Tibial nerve (tissue), 4 donors: ENCODE data around the gene LAMB3. TPM values are rescaled to one million over a fixed set of nuclear protein-coding genes. Genes with fewer than 3 reads are reported as not detected.

Experiments
- DNase-seq, 2 donors: peaks; one replicate each; pipeline ENCODE4 v3.0.0-alpha.2; 2019; ENCODE audit warnings: low spot score in 2 of 2
- H3K27ac ChIP-seq, 4 donors: fragments of 200-600 bp; sonication (generic) in 3 of 4; one replicate each; pipeline ENCODE4 v1.5.1; 2017 to 2019; ENCODE audit warnings: mild to moderate bottlenecking in 1 of 4
- H3K27me3 ChIP-seq, 2 donors: fragments of 200-600 bp; sonication (generic) in 1 of 2; one replicate each; pipeline versions ENCODE4 v1.5.1 to v1.6.0; 2017 to 2019
- H3K36me3 ChIP-seq, 3 donors: fragments of 200-600 bp; sonication (generic); one replicate each; pipeline ENCODE4 v1.5.1; 2018 to 2019
- H3K4me1 ChIP-seq, 4 donors: fragments of 200-600 bp; sonication (generic) in 3 of 4; one replicate each; pipeline ENCODE4 v1.5.1; 2017 to 2019
- H3K4me3 ChIP-seq, 4 donors: fragments of 200-600 bp; sonication (generic) in 3 of 4; one replicate each; pipeline ENCODE4 v1.5.1; 2017 to 2019; ENCODE audit warnings: mild to moderate bottlenecking in 1 of 4, moderate library complexity in 1 of 4
- H3K9me3 ChIP-seq, 4 donors: fragments of 200-600 bp; sonication (generic) in 3 of 4; one replicate each; pipeline ENCODE4 v1.5.1; 2017 to 2019
- CTCF ChIP-seq, 5 experiments: fragments of 200-600 bp in 3 of 5; fragments of 450-650 bp in 2 of 5; sonication (generic) in 3 of 5; IDR thresholded peaks; one replicate each; pipeline ENCODE4 v1.5.1; 2016 to 2019; ENCODE audit warnings: antibody characterized with exemption in 5 of 5, mild to moderate bottlenecking in 3 of 5, moderate library complexity in 2 of 5
- EP300 ChIP-seq, 2 donors: sonication (generic); formaldehyde crosslinking; IDR thresholded peaks; one replicate each; pipeline ENCODE4 v1.6.1; 2017; ENCODE audit warnings: antibody characterized with exemption in 2 of 2, mild to moderate bottlenecking in 1 of 2
- POLR2A ChIP-seq, 2 donors: fragments of 450-650 bp; IDR thresholded peaks; one replicate each; pipeline ENCODE4 v1.6.1; 2017; ENCODE audit warnings: antibody characterized with exemption in 2 of 2, mild to moderate bottlenecking in 2 of 2, moderate library complexity in 2 of 2
- WGBS, 2 donors: methylation state at CpG; one replicate each; pipeline ENCODE4 v1.1.5; 2018; 5-methylcytosine and 5-hydroxymethylcytosine counted together
- total RNA-seq, 4 donors: library from RNA; depleted of rRNA; stranded (reverse); fragments of >200 nt; gene quantifications; one replicate each; pipeline ENCODE4 v1.1.0, GENCODE V29; 2016

Gene LAMB3
- total RNA-seq, 4 donors from 2014 or later = 2.5 to 22.8 (median 4.2) TPM

- Histone ChIP-seq H3K9me3 (no peaks in the 10 kb centered on the region), H3K27ac (no peak overlapping the region), H3K36me3 (no peaks in the 10 kb centered on the region), H3K4me3 (no peak overlapping the region), H3K27me3 (no peaks in the 10 kb centered on the region), H3K4me1 (peaks cover 9 to 64% (median 41%) of the 10 kb centered on the region in 4 donors)
- WGBS, 2 donors = 85 to 86% methylated on average over 16 of the region's 16 CpGs
- TF ChIP-seq CTCF (IDR thresholded peaks at IDR 0.05) (no peak), EP300 (IDR thresholded peaks at IDR 0.05) (no peak), POLR2A (IDR thresholded peaks at IDR 0.05) (no peak)
- no peak for DNase-seq
Measured at GRCh38 chr1:209645574-209646452, 6.4 kb downstream of the LAMB3 start.

- Histone ChIP-seq H3K4me1 (peaks cover 9 to 43% (median 33%) of the 10 kb centered on the region in 4 donors), H3K27ac (peak overlapping the region in 3 of 4 donors; percentile 27 to 70 (median 64)), H3K36me3 (no peaks in the 10 kb centered on the region), H3K27me3 (no peaks in the 10 kb centered on the region), H3K9me3 (no peaks in the 10 kb centered on the region), H3K4me3 (no peak overlapping the region)
- no peak for DNase-seq
- 2 to 4% methylated on average over 2 of the region's 2 CpGs for WGBS, 2 donors
- TF ChIP-seq EP300 (IDR thresholded peaks at IDR 0.05) (peak in 1 of 2 donors; percentile 41), CTCF (IDR thresholded peaks at IDR 0.05) (peak in 1 of 5 experiments; percentile 11), POLR2A (IDR thresholded peaks at IDR 0.05) (no peak)
Measured at GRCh38 chr1:209643285-209644020, 8.8 kb downstream of the LAMB3 start.

GRCh38 chr1:209642816-209643215 is 9.4 kb downstream of the LAMB3 start:
- TF ChIP-seq POLR2A (IDR thresholded peaks at IDR 0.05) = no peak
- TF ChIP-seq EP300 (IDR thresholded peaks at IDR 0.05) = no peak
- no peak for TF ChIP-seq CTCF (IDR thresholded peaks at IDR 0.05)
- no peaks in the 10 kb centered on the region for H3K27me3 ChIP-seq
- 41 to 54% methylated on average over 3 of the region's 3 CpGs for WGBS, 2 donors
- H3K36me3 ChIP-seq = no peaks in the 10 kb centered on the region
- no peak overlapping the region for H3K4me3 ChIP-seq
- H3K4me1 ChIP-seq = peaks cover 9 to 38% (median 30%) of the 10 kb centered on the region in 4 donors
- H3K9me3 ChIP-seq = no peaks in the 10 kb centered on the region
- peak overlapping the region in 3 of 4 donors; percentile 27 to 70 (median 64) for H3K27ac ChIP-seq
- no peak for DNase-seq

GRCh38 chr1:209641832-209642172 is 10.4 kb downstream of the LAMB3 start:
- Histone ChIP-seq H3K27ac (peak overlapping the region in 3 of 4 donors; percentile 15 to 75 (median 22)), H3K4me3 (no peak overlapping the region), H3K27me3 (no peaks in the 10 kb centered on the region), H3K9me3 (no peaks in the 10 kb centered on the region), H3K4me1 (peaks cover 9 to 35% (median 28%) of the 10 kb centered on the region in 4 donors), H3K36me3 (no peaks in the 10 kb centered on the region)
- WGBS, 2 donors = 28 to 35% methylated on average over 5 of the region's 5 CpGs
- TF ChIP-seq CTCF (IDR thresholded peaks at IDR 0.05) (no peak), EP300 (IDR thresholded peaks at IDR 0.05) (no peak)
- DNase-seq = peak in 1 of 2 donors; percentile 43

- H3K4me3 ChIP-seq = no peak overlapping the region
- no peaks in the 10 kb centered on the region for H3K36me3 ChIP-seq
- H3K4me1 ChIP-seq = no peaks in the 10 kb centered on the region
- no peak overlapping the region for H3K27ac ChIP-seq
- no peak for DNase-seq
- H3K27me3 ChIP-seq = no peaks in the 10 kb centered on the region
- no peaks in the 10 kb centered on the region for H3K9me3 ChIP-seq
- TF ChIP-seq CTCF (IDR thresholded peaks at IDR 0.05) (no peak), EP300 (IDR thresholded peaks at IDR 0.05) (no peak), POLR2A (IDR thresholded peaks at IDR 0.05) (no peak)
- WGBS, 2 donors = 82 to 84% methylated on average over 5 of the region's 5 CpGs
Measured at GRCh38 chr1:209635850-209636249, 16.4 kb downstream of the LAMB3 start.
